ENCODE measurements around the gene LHX6. TPM values are rescaled to one million over a fixed set of nuclear protein-coding genes. Genes with fewer than 3 reads are reported as not detected.

The LHX6 gene
- total and polyA plus RNA-seq, 2 donors (not counting 1 experiment from before 2014, with no cell fraction given) = 0.09 TPM; not detected in 1

- Histone ChIP-seq H3K4me1 (ENCODE audit: control insufficient read depth, extremely low read depth, insufficient read depth, low read length) (no peaks in the 10 kb centered on the region), H3K4me3 (replicated peaks in 1 of 4; ENCODE audit: control extremely low read depth in 1 of 4, insufficient read depth in 1 of 4, low read depth in 3 of 4, low read length in 4 of 4) (no peak overlapping the region), H3K9me3 (ENCODE audit: control insufficient read depth, insufficient read depth, low read depth, low read length) (no peaks in the 10 kb centered on the region), H3K4me2 (ENCODE audit: extremely low read depth, insufficient read depth, low read length) (no peak overlapping the region), H3K27me3 (ENCODE audit: control insufficient read depth, insufficient read depth, low read length) (no peaks in the 10 kb centered on the region), H3K79me2 (ENCODE audit: control insufficient read depth, insufficient read depth, low read length) (no peaks in the 10 kb centered on the region), H3K36me3 (ENCODE audit: control insufficient read depth, insufficient read depth, low read length) (no peaks in the 10 kb centered on the region), H3K27ac (ENCODE audit: insufficient read depth, low read length) (no peak overlapping the region), H2AFZ (ENCODE audit: low read length) (no peak overlapping the region), H3K9ac (ENCODE audit: insufficient read depth, low read length) (no peak overlapping the region), H4K20me1 (ENCODE audit: control insufficient read depth, extremely low read depth, insufficient read depth, low read length) (no peaks in the 10 kb centered on the region)
- DNase-seq (ENCODE audit: low read depth in 2 of 2) = no peak
- TF ChIP-seq CTCF (conservative IDR thresholded peaks at IDR 0.05 in 1 of 2, IDR thresholded peaks at IDR 0.05 in 1 of 2; ENCODE audit: low read depth in 1 of 2, low read length in 2 of 2) (no peak), EZH2 (IDR thresholded peaks at IDR 0.05; ENCODE audit: low read length, missing control alignments) (no peak)
These were observed 11.0 kb upstream of the LHX6 start for GRCh38 chr9:122239722-122240121.

GRCh38 chr9:122236681-122237080 is 7.9 kb upstream of the LHX6 start:
- no peak for TF ChIP-seq EZH2 (IDR thresholded peaks at IDR 0.05; ENCODE audit: low read length, missing control alignments)
- TF ChIP-seq CTCF (conservative IDR thresholded peaks at IDR 0.05 in 1 of 2, IDR thresholded peaks at IDR 0.05 in 1 of 2; ENCODE audit: low read depth in 1 of 2, low read length in 2 of 2) = no peak

GRCh38 chr9:122234022-122234748 is 5.4 kb upstream of the LHX6 start:
- Histone ChIP-seq H3K9ac (ENCODE audit: insufficient read depth, low read length) (no peak overlapping the region), H3K36me3 (ENCODE audit: control insufficient read depth, insufficient read depth, low read length) (no peaks in the 10 kb centered on the region), H3K27me3 (ENCODE audit: control insufficient read depth, insufficient read depth, low read length) (peaks cover 29% of the 10 kb centered on the region), H3K4me1 (ENCODE audit: control insufficient read depth, extremely low read depth, insufficient read depth, low read length) (peaks cover under 1% of the 10 kb centered on the region), H3K27ac (ENCODE audit: insufficient read depth, low read length) (no peak overlapping the region), H4K20me1 (ENCODE audit: control insufficient read depth, extremely low read depth, insufficient read depth, low read length) (no peaks in the 10 kb centered on the region), H3K79me2 (ENCODE audit: control insufficient read depth, insufficient read depth, low read length) (no peaks in the 10 kb centered on the region), H3K4me2 (ENCODE audit: extremely low read depth, insufficient read depth, low read length) (no peak overlapping the region), H3K9me3 (ENCODE audit: control insufficient read depth, insufficient read depth, low read depth, low read length) (no peaks in the 10 kb centered on the region), H2AFZ (ENCODE audit: low read length) (no peak overlapping the region), H3K4me3 (replicated peaks in 1 of 4; ENCODE audit: control extremely low read depth in 1 of 4, insufficient read depth in 1 of 4, low read depth in 3 of 4, low read length in 4 of 4) (no peak overlapping the region)
- DNase-seq (ENCODE audit: low read depth in 2 of 2) = no peak
- TF ChIP-seq CTCF (conservative IDR thresholded peaks at IDR 0.05 in 1 of 2, IDR thresholded peaks at IDR 0.05 in 1 of 2; ENCODE audit: low read depth in 1 of 2, low read length in 2 of 2) = no peak
- TF ChIP-seq EZH2 (IDR thresholded peaks at IDR 0.05; ENCODE audit: low read length, missing control alignments) = no peak

More at GRCh38 chr9:122236681-122237080, 7.9 kb upstream of the LHX6 start:
- no peaks in the 10 kb centered on the region for H3K4me1 ChIP-seq (ENCODE audit: control insufficient read depth, extremely low read depth, insufficient read depth, low read length)
- no peaks in the 10 kb centered on the region for H3K9me3 ChIP-seq (ENCODE audit: control insufficient read depth, insufficient read depth, low read depth, low read length)
- DNase-seq (ENCODE audit: low read depth in 2 of 2) = no peak
- no peaks in the 10 kb centered on the region for H3K79me2 ChIP-seq (ENCODE audit: control insufficient read depth, insufficient read depth, low read length)
- H3K4me2 ChIP-seq (ENCODE audit: extremely low read depth, insufficient read depth, low read length) = no peak overlapping the region
- no peak overlapping the region for H2AFZ ChIP-seq (ENCODE audit: low read length)
- peaks cover 5% of the 10 kb centered on the region for H3K27me3 ChIP-seq (ENCODE audit: control insufficient read depth, insufficient read depth, low read length)
- no peak overlapping the region for H3K9ac ChIP-seq (ENCODE audit: insufficient read depth, low read length)
- no peak overlapping the region for H3K27ac ChIP-seq (ENCODE audit: insufficient read depth, low read length)
- H3K4me3 ChIP-seq (replicated peaks in 1 of 4; ENCODE audit: control extremely low read depth in 1 of 4, insufficient read depth in 1 of 4, low read depth in 3 of 4, low read length in 4 of 4) = no peak overlapping the region
- H3K36me3 ChIP-seq (ENCODE audit: control insufficient read depth, insufficient read depth, low read length) = no peaks in the 10 kb centered on the region
- no peaks in the 10 kb centered on the region for H4K20me1 ChIP-seq (ENCODE audit: control insufficient read depth, extremely low read depth, insufficient read depth, low read length)

All from fibroblast of lung (primary cell).